HCT116 (cell line): ENCODE results near the gene ABCA9.

Experiments
- EZH2 ChIP-seq: fragments of 200-600 bp; sonication (generic); IDR thresholded peaks from 2 replicates; pipeline ENCODE4 v1.6.1; 2017; ENCODE audit warnings: antibody characterized with exemption, mixed run types
- SRF ChIP-seq: IDR thresholded peaks from 2 replicates; pipeline ENCODE4 v1.6.1; 2012; ENCODE audit warnings: low read depth
- ZFX ChIP-seq: fragments of 450-650 bp; IDR thresholded peaks from 2 replicates; pipeline ENCODE4 v1.6.1; 2017
- TF ChIP-seq, protein P1 (sequence below), 3 experiments: fragments of 200-600 bp in 1 of 3; sonication (generic) in 1 of 3; IDR thresholded peaks in 2 of 3; conservative IDR thresholded peaks in 1 of 3; 2 replicates each; pipeline ENCODE4 v1.5.1; 2012 to 2017; ENCODE audit warnings: low read depth in 2 of 3, low read length in 2 of 3, antibody characterized with exemption in 1 of 3, borderline replicate concordance in 1 of 3, control low read depth in 1 of 3, mild to moderate bottlenecking in 1 of 3, mixed read lengths in 1 of 3, mixed run types in 1 of 3, moderate library complexity in 1 of 3; ENCODE audit not compliant: insufficient read depth in 1 of 3

DNA sequence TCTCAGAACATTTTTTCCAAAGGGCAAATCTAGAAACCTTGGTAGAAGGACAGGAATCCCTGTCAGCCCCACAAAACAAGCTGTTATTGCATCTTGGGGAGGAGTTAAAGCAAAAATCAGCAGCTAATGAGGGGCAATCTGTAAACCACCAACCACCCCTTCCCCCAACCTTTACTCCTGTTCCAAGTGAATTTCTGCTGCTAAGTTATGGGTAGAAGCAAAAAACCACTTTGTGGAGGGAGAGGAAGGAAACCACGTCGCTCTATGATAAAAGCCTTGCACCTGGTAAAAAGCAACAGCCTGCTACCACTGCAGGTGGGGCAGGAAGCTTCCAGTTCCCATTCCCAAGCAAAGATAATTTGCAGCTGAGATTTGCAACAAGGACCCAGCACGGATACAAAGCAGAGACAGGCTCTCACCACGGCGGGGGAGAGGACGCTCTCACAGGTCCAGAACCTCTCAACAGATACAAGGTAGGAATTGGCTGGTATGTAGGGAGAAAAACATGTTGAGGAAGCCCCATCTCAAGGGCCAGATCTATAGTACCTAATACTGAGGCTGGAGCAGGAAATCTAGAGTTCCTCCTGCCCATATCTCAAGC lies 116.2 kb downstream of the ABCA9 start:
- TF ChIP-seq, protein P1, sequence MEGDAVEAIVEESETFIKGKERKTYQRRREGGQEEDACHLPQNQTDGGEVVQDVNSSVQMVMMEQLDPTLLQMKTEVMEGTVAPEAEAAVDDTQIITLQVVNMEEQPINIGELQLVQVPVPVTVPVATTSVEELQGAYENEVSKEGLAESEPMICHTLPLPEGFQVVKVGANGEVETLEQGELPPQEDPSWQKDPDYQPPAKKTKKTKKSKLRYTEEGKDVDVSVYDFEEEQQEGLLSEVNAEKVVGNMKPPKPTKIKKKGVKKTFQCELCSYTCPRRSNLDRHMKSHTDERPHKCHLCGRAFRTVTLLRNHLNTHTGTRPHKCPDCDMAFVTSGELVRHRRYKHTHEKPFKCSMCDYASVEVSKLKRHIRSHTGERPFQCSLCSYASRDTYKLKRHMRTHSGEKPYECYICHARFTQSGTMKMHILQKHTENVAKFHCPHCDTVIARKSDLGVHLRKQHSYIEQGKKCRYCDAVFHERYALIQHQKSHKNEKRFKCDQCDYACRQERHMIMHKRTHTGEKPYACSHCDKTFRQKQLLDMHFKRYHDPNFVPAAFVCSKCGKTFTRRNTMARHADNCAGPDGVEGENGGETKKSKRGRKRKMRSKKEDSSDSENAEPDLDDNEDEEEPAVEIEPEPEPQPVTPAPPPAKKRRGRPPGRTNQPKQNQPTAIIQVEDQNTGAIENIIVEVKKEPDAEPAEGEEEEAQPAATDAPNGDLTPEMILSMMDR (IDR thresholded peaks at IDR 0.05 in 2 of 3, conservative IDR thresholded peaks at IDR 0.05 in 1 of 3; ENCODE audit: borderline replicate concordance in 1 of 3, insufficient read depth in 1 of 3, low read depth in 2 of 3, low read length in 2 of 3), result no peak
- TF ChIP-seq EZH2, result no peak
- no peak for TF ChIP-seq ZFX
- TF ChIP-seq SRF, result no peak
